SU-DHL-6 (cell line): ENCODE data around the gene OSGIN1.

Experiments used
- EZH2phosphoT487 ChIP-seq: fragments of 200-600 bp; sonication (generic), shearing (Covaris generic); conservative IDR thresholded peaks from 2 replicates; pipeline ENCODE4 v1.6.1; 2018; ENCODE audit warnings: mild to moderate bottlenecking, antibody characterized with exemption, low read length, moderate library complexity, mixed read lengths
- TF ChIP-seq, protein P1 (sequence below): fragments of 200-600 bp; sonication (generic); IDR thresholded peaks from one replicate; pipeline ENCODE4 v1.5.1; 2017; ENCODE audit warnings: antibody characterized with exemption, mild to moderate bottlenecking, low read length, moderate library complexity; ENCODE audit not compliant: insufficient read depth, poor library complexity, severe bottlenecking

DNA sequence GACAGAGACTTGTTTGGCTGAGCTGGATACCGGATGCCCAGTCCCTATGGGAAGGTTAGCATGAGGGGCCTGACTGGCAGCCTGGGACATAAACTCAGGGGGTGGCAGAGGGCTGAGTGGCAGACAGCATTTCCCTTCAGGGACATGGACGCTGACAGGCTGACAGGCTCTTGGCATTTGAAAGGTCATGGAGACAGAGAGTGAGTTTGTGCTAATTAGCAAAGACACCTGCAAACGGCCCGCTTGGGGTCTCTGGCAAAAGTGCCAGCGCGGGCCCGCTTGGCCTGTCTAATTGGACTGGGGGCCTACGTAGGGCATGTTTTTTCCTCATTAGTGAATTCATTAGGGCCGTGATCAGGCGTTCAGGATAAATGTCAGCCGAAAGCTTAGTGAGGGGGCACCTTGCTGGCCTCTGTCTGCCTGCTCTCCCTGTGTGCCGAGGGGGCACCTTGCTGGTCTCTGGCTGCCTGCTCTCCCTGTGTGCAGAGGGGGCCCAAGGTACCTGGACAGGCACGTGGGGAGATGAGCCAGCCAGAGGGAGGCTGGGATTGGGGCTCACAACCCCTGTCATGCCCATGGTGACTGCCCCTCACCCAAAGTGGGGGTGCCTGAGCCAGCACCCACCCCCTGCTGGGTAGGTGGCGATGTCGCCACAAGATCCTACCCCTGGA, 22.7 kb downstream of the OSGIN1 start:
- TF ChIP-seq EZH2phosphoT487 = no peak
- TF ChIP-seq, protein P1, sequence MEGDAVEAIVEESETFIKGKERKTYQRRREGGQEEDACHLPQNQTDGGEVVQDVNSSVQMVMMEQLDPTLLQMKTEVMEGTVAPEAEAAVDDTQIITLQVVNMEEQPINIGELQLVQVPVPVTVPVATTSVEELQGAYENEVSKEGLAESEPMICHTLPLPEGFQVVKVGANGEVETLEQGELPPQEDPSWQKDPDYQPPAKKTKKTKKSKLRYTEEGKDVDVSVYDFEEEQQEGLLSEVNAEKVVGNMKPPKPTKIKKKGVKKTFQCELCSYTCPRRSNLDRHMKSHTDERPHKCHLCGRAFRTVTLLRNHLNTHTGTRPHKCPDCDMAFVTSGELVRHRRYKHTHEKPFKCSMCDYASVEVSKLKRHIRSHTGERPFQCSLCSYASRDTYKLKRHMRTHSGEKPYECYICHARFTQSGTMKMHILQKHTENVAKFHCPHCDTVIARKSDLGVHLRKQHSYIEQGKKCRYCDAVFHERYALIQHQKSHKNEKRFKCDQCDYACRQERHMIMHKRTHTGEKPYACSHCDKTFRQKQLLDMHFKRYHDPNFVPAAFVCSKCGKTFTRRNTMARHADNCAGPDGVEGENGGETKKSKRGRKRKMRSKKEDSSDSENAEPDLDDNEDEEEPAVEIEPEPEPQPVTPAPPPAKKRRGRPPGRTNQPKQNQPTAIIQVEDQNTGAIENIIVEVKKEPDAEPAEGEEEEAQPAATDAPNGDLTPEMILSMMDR = no peak
